Naive thymus-derived CD4-positive, alpha-beta T cell (primary cell): ENCODE data around the gene PDLIM1. TPM values are rescaled to one million over a fixed set of nuclear protein-coding genes. Genes with fewer than 3 reads are reported as not detected.
"Not testable (repeated sequence)": the region's sequence is repeated elsewhere in the genome, so short reads cannot be mapped to it uniquely, and the experiment has no call there.

ENCODE experiments used
- ATAC-seq: fragments of 150-1000 bp; cut with Tn5 transposase; 2 replicates; pipeline ENCODE4 v1.10.0; 2021; ENCODE audit warnings: mild to moderate bottlenecking, moderate library complexity
- CTCF ChIA-PET: fragments of 350-600 bp; sonication (Branson Sonifier 250); formaldehyde crosslinking; loops from one replicate; lab custom pipeline; 2021; ENCODE audit warnings: antibody characterized with exemption; lab: Charles Lee
- POLR2A ChIA-PET: fragments of 350-600 bp; sonication (Branson Sonifier 250); formaldehyde crosslinking; loops from one replicate; lab custom pipeline; 2021; ENCODE audit warnings: antibody characterized with exemption, inconsistent platforms; lab: Charles Lee
- DNase-seq, 9 donors: peaks; one replicate each; pipeline versions ENCODE4 v3.0.0 to v3.0.0-alpha.2; 2020 to 2022; ENCODE audit warnings: mixed read lengths in 1 of 9
- H3K27ac ChIP-seq: one replicate; pipeline ENCODE4 v1.7.0; 2013; ENCODE audit warnings: mild to moderate bottlenecking, low read depth, low read length, moderate library complexity
- H3K27me3 ChIP-seq, 2 donors: one replicate each; pipeline ENCODE4 v1.7.0; 2013; ENCODE audit warnings: low read length in 2 of 2, mild to moderate bottlenecking in 2 of 2, moderate library complexity in 2 of 2; ENCODE audit not compliant: control insufficient read depth in 2 of 2, insufficient read depth in 2 of 2
- H3K36me3 ChIP-seq, 3 experiments: 1 replicate in 2 of 3; 2 replicates in 1 of 3; pipeline ENCODE4 v1.7.0; 2013; ENCODE audit warnings: low read length in 3 of 3, mild to moderate bottlenecking in 3 of 3, moderate library complexity in 1 of 3; ENCODE audit not compliant: insufficient read depth in 3 of 3, control insufficient read depth in 2 of 3
- H3K4me1 ChIP-seq, 2 donors: one replicate each; pipeline ENCODE4 v1.7.0; 2013; ENCODE audit warnings: low read length in 2 of 2, mild to moderate bottlenecking in 2 of 2, moderate library complexity in 1 of 2; ENCODE audit not compliant: control insufficient read depth in 2 of 2, insufficient read depth in 2 of 2
- H3K4me3 ChIP-seq: 2 replicates; pipeline ENCODE4 v1.7.0; 2013; ENCODE audit warnings: mild to moderate bottlenecking, low read length
- H3K9me3 ChIP-seq, 3 experiments: 1 replicate in 2 of 3; 2 replicates in 1 of 3; pipeline ENCODE4 v1.7.0; 2013; ENCODE audit warnings: low read length in 3 of 3; ENCODE audit not compliant: control insufficient read depth in 2 of 3
- H3K27ac Mint-ChIP-seq, 9 donors: one replicate each; pipeline ENCODE4 v1.8.0; 2020 to 2022; ENCODE audit warnings: mixed read lengths in 9 of 9, mild to moderate bottlenecking in 8 of 9, moderate library complexity in 5 of 9, inconsistent platforms in 2 of 9
- H3K27me3 Mint-ChIP-seq, 5 donors: one replicate each; pipeline ENCODE4 v1.8.0; 2021 to 2022; ENCODE audit warnings: mixed read lengths in 5 of 5, mild to moderate bottlenecking in 1 of 5
- H3K36me3 Mint-ChIP-seq, 5 donors: one replicate each; pipeline ENCODE4 v1.8.0; 2020 to 2022; ENCODE audit warnings: mixed read lengths in 5 of 5, mild to moderate bottlenecking in 3 of 5, inconsistent platforms in 1 of 5
- H3K4me1 Mint-ChIP-seq, 7 donors: one replicate each; pipeline ENCODE4 v1.8.0; 2020 to 2022; ENCODE audit warnings: mixed read lengths in 7 of 7, mild to moderate bottlenecking in 3 of 7, inconsistent platforms in 1 of 7
- H3K4me3 Mint-ChIP-seq, 10 donors: one replicate each; pipeline ENCODE4 v1.8.0; 2020 to 2022; ENCODE audit warnings: mild to moderate bottlenecking in 10 of 10, mixed read lengths in 10 of 10, moderate library complexity in 6 of 10, inconsistent platforms in 2 of 10
- H3K9me3 Mint-ChIP-seq, 11 donors: one replicate each; pipeline ENCODE4 v1.8.0; 2020 to 2022; ENCODE audit warnings: mixed read lengths in 11 of 11, mild to moderate bottlenecking in 4 of 11, inconsistent platforms in 1 of 11, moderate library complexity in 1 of 11
- intact Hi-C, 2 donors: fragments of 100-400 bp; cut with micrococcal nuclease; formaldehyde crosslinking; loops; one replicate each; pipeline ENCODE4 v1.15.1; 2023
- polyA plus RNA-seq, 2 donors: library from polyadenylated mRNA; unstranded; fragments of 300-500 nt; fragmentation: Illumina TruSeq; gene quantifications; one replicate each; pipeline ENCODE4 v1.2.3, GENCODE V29; 2021
- total RNA-seq, 6 experiments: library from RNA in 5 of 6; stranded (reverse) in 5 of 6; gene quantifications; 1 replicate in 5 of 6; 2 replicates in 1 of 6; pipeline ENCODE4 v1.2.3 and lab custom pipeline; 2021 to 2026

PDLIM1 gene
- total and polyA plus RNA-seq, 7 experiments from 2014 or later: 0.32 to 27.6 (median 0.89) TPM

DNA sequence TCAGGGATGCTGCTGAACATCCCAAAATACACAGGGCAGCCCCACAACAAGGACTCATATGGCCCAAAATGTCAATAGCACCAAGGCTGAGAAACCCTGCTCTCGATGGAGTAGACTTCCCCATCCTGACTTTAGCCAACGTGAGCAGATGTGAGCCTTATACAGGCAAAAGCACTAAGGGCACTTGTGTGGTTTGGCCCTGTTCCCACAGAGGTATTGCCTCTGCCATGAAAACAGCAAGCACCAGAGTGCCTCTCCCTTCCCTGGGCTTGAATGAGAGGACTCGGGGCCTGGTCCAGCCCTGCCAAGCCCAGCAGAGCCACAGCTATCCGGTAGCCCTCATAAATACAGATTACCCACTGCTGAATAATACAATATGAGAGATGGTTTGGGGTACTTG, 49.3 kb downstream of the PDLIM1 start:
- CTCF ChIA-PET: no interaction called here

GRCh38 chr10:95240811-95241210, 50.0 kb downstream of the PDLIM1 start:
- H3K9me3 Mint-ChIP-seq: peaks cover 0 to 4% (median 0%) of the 10 kb centered on the region in 11 donors
- DNase-seq (no peak), ATAC-seq (no peak)
- H3K9me3 ChIP-seq: no peaks in the 10 kb centered on the region
- H3K4me1 ChIP-seq: no peaks in the 10 kb centered on the region
- H3K4me3 ChIP-seq: no peak overlapping the region
- H3K27me3 Mint-ChIP-seq: peaks cover 0 to 10% (median 0%) of the 10 kb centered on the region in 5 donors
- H3K27ac Mint-ChIP-seq: no peak overlapping the region
- no peaks in the 10 kb centered on the region for H3K36me3 ChIP-seq
- no peak overlapping the region for H3K27ac ChIP-seq
- no peak overlapping the region for H3K4me3 Mint-ChIP-seq
- intact Hi-C loops: no loop called here
- CTCF ChIA-PET: no interaction called here
- POLR2A ChIA-PET: no interaction called here
- peaks cover 0 to 19% (median 0%) of the 10 kb centered on the region in 5 donors for H3K36me3 Mint-ChIP-seq
- H3K27me3 ChIP-seq: no peaks in the 10 kb centered on the region
- peaks cover 0 to 43% (median 0%) of the 10 kb centered on the region in 7 donors for H3K4me1 Mint-ChIP-seq

More for the DNA sequence above, 49.3 kb downstream of the PDLIM1 start:
- Histone ChIP-seq H3K9me3 (no peaks in the 10 kb centered on the region), H3K27me3 (no peaks in the 10 kb centered on the region), H3K27ac (no peak overlapping the region), H3K4me3 (no peak overlapping the region), H3K36me3 (no peaks in the 10 kb centered on the region), H3K4me1 (no peaks in the 10 kb centered on the region)
- intact Hi-C loops: no loop called here
- peaks cover 0 to 14% (median 0%) of the 10 kb centered on the region in 5 donors for H3K36me3 Mint-ChIP-seq
- no peak for ATAC-seq
- H3K4me1 Mint-ChIP-seq: peaks cover 0 to 43% (median 0%) of the 10 kb centered on the region in 7 donors
- no peak overlapping the region for H3K4me3 Mint-ChIP-seq
- peaks cover 0 to 13% (median 0%) of the 10 kb centered on the region in 5 donors for H3K27me3 Mint-ChIP-seq
- POLR2A ChIA-PET: no interaction called here
- peaks cover 0 to 4% (median 0%) of the 10 kb centered on the region in 11 donors for H3K9me3 Mint-ChIP-seq
- no peak overlapping the region for H3K27ac Mint-ChIP-seq
- no peak for DNase-seq

GRCh38 chr10:95240096-95240495, 50.7 kb downstream of the PDLIM1 start:
- H3K9me3 Mint-ChIP-seq, H3K9me3 ChIP-seq, ATAC-seq, H3K27me3 Mint-ChIP-seq, H3K36me3 ChIP-seq, H3K4me3 Mint-ChIP-seq, DNase-seq, H3K27ac ChIP-seq, intact Hi-C loops, H3K4me3 ChIP-seq, H3K4me1 ChIP-seq, H3K27ac Mint-ChIP-seq, POLR2A ChIA-PET, H3K27me3 ChIP-seq, CTCF ChIA-PET: not testable (repeated sequence)
- Mint-ChIP-seq H3K36me3 (peaks cover 0 to 21% (median 0%) of the 10 kb centered on the region in 5 donors), H3K4me1 (peaks cover 0 to 43% (median 0%) of the 10 kb centered on the region in 7 donors)

DNA sequence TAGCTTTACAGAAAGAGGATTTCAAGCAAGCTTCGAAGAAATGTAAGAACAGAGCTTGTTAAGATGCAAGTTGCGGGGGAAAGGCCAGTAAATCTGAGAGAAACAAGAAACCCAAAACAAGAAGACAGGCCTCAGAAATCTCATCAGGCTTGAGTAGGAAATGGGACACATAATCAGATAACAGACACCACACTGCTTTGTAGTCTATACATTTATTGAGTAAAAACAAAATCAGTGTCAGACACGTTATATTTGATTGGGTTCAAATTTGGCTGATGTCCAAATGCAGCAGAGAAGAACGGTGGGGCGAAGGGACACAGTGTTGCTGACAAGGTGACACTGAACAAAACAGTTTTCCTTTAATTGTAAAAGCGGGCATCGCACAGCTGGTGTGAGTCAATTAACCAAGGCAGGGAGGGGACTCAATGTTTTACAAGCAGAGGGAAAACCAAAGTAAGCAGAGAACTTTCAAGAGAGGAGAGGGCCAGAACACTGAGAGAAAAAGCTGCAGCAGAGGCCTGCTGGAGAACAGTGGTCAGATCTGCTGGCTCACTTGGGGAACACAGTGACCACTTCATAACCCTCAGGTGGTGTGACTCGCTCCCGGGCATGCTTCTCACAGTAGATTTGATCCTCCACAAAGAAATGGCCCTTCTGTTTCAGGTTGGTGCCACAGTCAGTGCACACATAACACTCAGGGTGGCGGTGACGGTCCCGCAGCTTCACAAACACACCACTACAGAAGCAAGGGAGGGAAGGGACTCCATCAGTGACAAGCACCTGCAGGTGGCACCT, 53.2 kb downstream of the PDLIM1 start:
- Histone ChIP-seq H3K27ac (no peak overlapping the region), H3K4me3 (no peak overlapping the region), H3K4me1 (no peaks in the 10 kb centered on the region), H3K27me3 (no peaks in the 10 kb centered on the region), H3K36me3 (no peaks in the 10 kb centered on the region), H3K9me3 (no peaks in the 10 kb centered on the region)
- ATAC-seq (no peak), DNase-seq (no peak)
- ChIA-PET POLR2A (no interaction called here), CTCF (no interaction called here)
- no peak overlapping the region for H3K27ac Mint-ChIP-seq
- no peaks in the 10 kb centered on the region for H3K27me3 Mint-ChIP-seq
- H3K4me3 Mint-ChIP-seq: no peak overlapping the region
- H3K9me3 Mint-ChIP-seq: peaks cover 0 to 4% (median 0%) of the 10 kb centered on the region in 11 donors
- intact Hi-C loops: no loop called here
- peaks cover 0 to 26% (median 0%) of the 10 kb centered on the region in 5 donors for H3K36me3 Mint-ChIP-seq
- peaks cover 0 to 31% (median 0%) of the 10 kb centered on the region in 7 donors for H3K4me1 Mint-ChIP-seq

DNA sequence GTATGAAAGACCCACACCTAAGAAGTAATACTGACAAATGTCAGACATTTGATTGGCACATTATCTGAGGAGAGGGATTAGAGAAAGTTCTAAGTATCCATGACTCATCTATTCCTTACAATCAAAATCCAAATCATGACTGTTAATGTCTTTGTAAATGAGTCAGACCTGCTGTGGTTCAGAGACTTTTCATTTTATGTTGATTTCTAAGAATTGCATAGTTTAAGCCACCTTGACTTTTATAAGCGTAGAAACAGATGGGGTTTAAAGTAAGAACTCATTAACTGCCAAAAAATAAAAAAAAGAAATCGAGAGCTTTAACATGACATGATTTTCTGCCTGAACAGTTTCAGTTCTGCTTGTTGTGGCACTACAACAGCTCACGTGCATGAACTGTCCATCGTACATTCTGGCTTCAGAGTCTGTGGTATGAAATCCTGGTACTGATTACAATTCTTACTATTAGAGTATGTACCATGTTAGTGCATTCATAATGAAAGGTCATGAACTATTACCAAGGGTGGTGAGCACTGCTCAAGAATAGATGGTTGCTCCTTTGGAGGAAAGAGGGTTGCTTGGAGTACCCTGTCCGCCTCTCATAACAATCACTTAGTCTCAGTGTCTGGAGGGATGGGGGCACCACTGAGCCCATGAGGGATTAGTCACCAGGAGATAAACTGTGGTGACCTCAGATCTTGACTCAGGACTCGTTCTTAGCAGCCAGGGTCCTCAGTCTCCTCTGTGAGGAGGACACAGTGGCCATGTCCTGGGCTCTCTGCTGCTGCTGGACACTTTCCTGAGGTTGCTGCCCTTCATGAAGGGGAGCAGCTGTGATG, 54.5 kb downstream of the PDLIM1 start:
- H3K27ac ChIP-seq: no peak overlapping the region
- peak; percentile 26 for ATAC-seq
- no peaks in the 10 kb centered on the region for H3K9me3 ChIP-seq
- H3K4me3 ChIP-seq: no peak overlapping the region
- H3K4me1 ChIP-seq: no peaks in the 10 kb centered on the region
- intact Hi-C loops: no loop called here
- H3K36me3 ChIP-seq: no peaks in the 10 kb centered on the region
- H3K4me3 Mint-ChIP-seq: peak overlapping the region in 1 of 10 donors; percentile 58
- H3K4me1 Mint-ChIP-seq: peaks cover 0 to 33% (median 2%) of the 10 kb centered on the region in 7 donors
- peaks cover 0 to 32% (median under 1%) of the 10 kb centered on the region in 5 donors for H3K36me3 Mint-ChIP-seq
- H3K9me3 Mint-ChIP-seq: peaks cover 0 to 6% (median 0%) of the 10 kb centered on the region in 11 donors
- H3K27me3 ChIP-seq: no peaks in the 10 kb centered on the region
- H3K27me3 Mint-ChIP-seq: peaks cover 0 to 3% (median 0%) of the 10 kb centered on the region in 5 donors
- POLR2A ChIA-PET: no interaction called here
- peak overlapping the region in 1 of 9 donors; percentile 76 for H3K27ac Mint-ChIP-seq
- DNase-seq: no peak
- CTCF ChIA-PET: no interaction called here

DNA sequence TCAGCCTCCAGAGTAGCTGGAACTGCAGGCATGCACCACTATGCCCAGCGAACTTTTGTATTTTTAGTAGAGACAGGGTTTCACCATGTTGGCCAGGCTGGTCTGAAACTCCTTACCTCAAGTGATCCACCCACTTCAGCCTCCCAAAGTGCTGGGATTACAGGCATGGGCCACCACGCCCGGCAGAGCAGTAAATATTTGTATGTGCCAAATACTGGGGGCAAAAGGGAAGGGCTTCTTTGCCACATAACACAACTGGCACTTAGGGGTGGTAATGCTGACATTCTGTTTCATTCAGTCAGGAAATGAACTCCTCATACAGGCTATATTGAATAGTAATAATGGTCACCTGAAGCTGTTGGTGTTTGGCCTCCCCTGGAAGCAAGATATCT, 55.1 kb downstream of the PDLIM1 start:
- H3K4me3 ChIP-seq: no peak overlapping the region
- Mint-ChIP-seq H3K27me3 (peaks cover 0 to 6% (median 0%) of the 10 kb centered on the region in 5 donors), H3K9me3 (peaks cover 0 to 9% (median 0%) of the 10 kb centered on the region in 11 donors), H3K4me3 (peak overlapping the region in 1 of 10 donors; percentile 58), H3K27ac (peak overlapping the region in 1 of 9 donors; percentile 68), H3K36me3 (peaks cover 0 to 36% (median 3%) of the 10 kb centered on the region in 5 donors), H3K4me1 (peaks cover 0 to 36% (median 6%) of the 10 kb centered on the region in 7 donors)
- no peaks in the 10 kb centered on the region for H3K4me1 ChIP-seq
- ATAC-seq: no peak
- H3K36me3 ChIP-seq: no peaks in the 10 kb centered on the region
- CTCF ChIA-PET: no interaction called here
- H3K27ac ChIP-seq: no peak overlapping the region
- H3K9me3 ChIP-seq: no peaks in the 10 kb centered on the region
- no peak for DNase-seq
- H3K27me3 ChIP-seq: no peaks in the 10 kb centered on the region
- intact Hi-C loops: no loop called here
- POLR2A ChIA-PET: no interaction called here
